Right atrium auricular region (tissue), 2 donors: ENCODE measurements around the gene KCNQ1OT1. TPM values are rescaled to one million over a fixed set of nuclear protein-coding genes. Genes with fewer than 3 reads are reported as not detected.

ENCODE experiments used
- DNase-seq: peaks from one replicate; pipeline ENCODE4 v3.0.0-alpha.2; 2019; ENCODE audit warnings: low spot score
- H3K27ac ChIP-seq, 2 donors: fragments of 200-600 bp; sonication (generic); 1 replicate in 1 of 2; 2 replicates in 1 of 2; pipeline ENCODE4 v1.5.1; 2016 to 2019
- H3K27me3 ChIP-seq, 2 donors: fragments of 200-600 bp; sonication (generic); one replicate each; pipeline versions ENCODE4 v1.5.1 to v1.6.0; 2017 to 2019
- H3K36me3 ChIP-seq: fragments of 200-600 bp; sonication (generic); one replicate; pipeline ENCODE4 v1.5.1; 2016
- H3K4me1 ChIP-seq, 2 donors: fragments of 200-600 bp; sonication (generic); one replicate each; pipeline versions ENCODE4 v1.5.1 to v1.6.0; 2017 to 2019
- H3K4me3 ChIP-seq, 2 donors: fragments of 200-600 bp; sonication (generic); 1 replicate in 1 of 2; 2 replicates in 1 of 2; pipeline ENCODE4 v1.5.1; 2017 to 2019; ENCODE audit warnings: mild to moderate bottlenecking in 1 of 2, moderate library complexity in 1 of 2
- H3K9me3 ChIP-seq, 2 donors: fragments of 200-600 bp; sonication (generic); one replicate each; pipeline ENCODE4 v1.5.1; 2019
- CTCF ChIP-seq, 2 donors: fragments of 200-600 bp; sonication (generic); IDR thresholded peaks; one replicate each; pipeline ENCODE4 v1.5.1; 2019; ENCODE audit warnings: antibody characterized with exemption in 2 of 2
- total RNA-seq, 2 donors: library from RNA; depleted of rRNA; stranded (reverse); fragments of >200 nt; gene quantifications; one replicate each; pipeline ENCODE4 v1.1.0, GENCODE V29; 2016

KCNQ1OT1 gene
- total RNA-seq, 2 donors from 2014 or later = 0.35 to 0.37 TPM

- no peak for TF ChIP-seq CTCF (IDR thresholded peaks at IDR 0.05)
These were observed 112.5 kb downstream of the KCNQ1OT1 start for GRCh38 chr11:2587132-2587930.

GRCh38 chr11:2586793-2587131, 113.0 kb downstream of the KCNQ1OT1 start:
- no peaks in the 10 kb centered on the region for H3K4me1 ChIP-seq
- no peaks in the 10 kb centered on the region for H3K27me3 ChIP-seq
- no peak for TF ChIP-seq CTCF (IDR thresholded peaks at IDR 0.05)
- H3K9me3 ChIP-seq = no peaks in the 10 kb centered on the region
- H3K4me3 ChIP-seq = no peak overlapping the region
- no peak for DNase-seq
- H3K27ac ChIP-seq = no peak overlapping the region
- no peaks in the 10 kb centered on the region for H3K36me3 ChIP-seq

More at GRCh38 chr11:2587132-2587930, 112.5 kb downstream of the KCNQ1OT1 start:
- Histone ChIP-seq H3K36me3 (no peaks in the 10 kb centered on the region), H3K4me1 (no peaks in the 10 kb centered on the region), H3K4me3 (no peak overlapping the region), H3K9me3 (no peaks in the 10 kb centered on the region), H3K27ac (no peak overlapping the region), H3K27me3 (no peaks in the 10 kb centered on the region)
- DNase-seq = peak; percentile 52

GRCh38 chr11:2586087-2586792, 113.6 kb downstream of the KCNQ1OT1 start:
- H3K27ac ChIP-seq = no peak overlapping the region
- no peaks in the 10 kb centered on the region for H3K4me1 ChIP-seq
- no peak for TF ChIP-seq CTCF (IDR thresholded peaks at IDR 0.05)
- no peaks in the 10 kb centered on the region for H3K9me3 ChIP-seq
- H3K27me3 ChIP-seq = no peaks in the 10 kb centered on the region
- H3K36me3 ChIP-seq = no peaks in the 10 kb centered on the region
- DNase-seq = no peak
- H3K4me3 ChIP-seq = no peak overlapping the region

GRCh38 chr11:2585566-2586086, 114.2 kb downstream of the KCNQ1OT1 start:
- H3K4me3 ChIP-seq = no peak overlapping the region
- no peak overlapping the region for H3K27ac ChIP-seq
- H3K4me1 ChIP-seq = no peaks in the 10 kb centered on the region
- no peak for TF ChIP-seq CTCF (IDR thresholded peaks at IDR 0.05)
- H3K36me3 ChIP-seq = no peaks in the 10 kb centered on the region
- no peaks in the 10 kb centered on the region for H3K9me3 ChIP-seq
- no peaks in the 10 kb centered on the region for H3K27me3 ChIP-seq
- no peak for DNase-seq

- no peaks in the 10 kb centered on the region for H3K9me3 ChIP-seq
- no peak for DNase-seq
- H3K4me3 ChIP-seq = no peak overlapping the region
- no peak overlapping the region for H3K27ac ChIP-seq
- no peak for TF ChIP-seq CTCF (IDR thresholded peaks at IDR 0.05)
- H3K36me3 ChIP-seq = no peaks in the 10 kb centered on the region
- no peaks in the 10 kb centered on the region for H3K27me3 ChIP-seq
- no peaks in the 10 kb centered on the region for H3K4me1 ChIP-seq
These were observed 114.8 kb downstream of the KCNQ1OT1 start for GRCh38 chr11:2584812-2585565.
